ENCODE results near the gene DISP3. TPM values are rescaled to one million over a fixed set of nuclear protein-coding genes. Genes with fewer than 3 reads are reported as not detected.

The DISP3 gene
- total and polyA plus RNA-seq, 2 of the 4 experiments (the other 2 are of a cell fraction), result 0.05 TPM; not detected in 1

GRCh38 chr1:11576109-11576875 lies 97.3 kb downstream of the DISP3 start:
- in situ Hi-C loops (cut with MboI; ENCODE audit: low sequenced_read_pairs), result no loop called here
- Histone ChIP-seq H3K4me1 (ENCODE audit: control insufficient read depth, insufficient read depth, low read length) (no peaks in the 10 kb centered on the region), H3K79me1 (ENCODE audit: low read depth in 1 of 2, low read length in 2 of 2) (no peaks in the 10 kb centered on the region), H3K9me1 (ENCODE audit: insufficient read depth, low read length) (no peaks in the 10 kb centered on the region), H2BK5ac (ENCODE audit: low read depth, low read length, poor library complexity, severe bottlenecking) (no peak overlapping the region), H4K91ac (ENCODE audit: insufficient read depth, low read depth, low read length) (no peak overlapping the region), H3K18ac (ENCODE audit: low read depth, low read length) (no peak overlapping the region), H4K8ac (ENCODE audit: low read depth in 2 of 2, low read length in 2 of 2) (no peak overlapping the region), H3K23ac (ENCODE audit: low read depth, low read length) (no peak overlapping the region), H3K9me3 (ENCODE audit: control insufficient read depth, insufficient read depth, low read length) (no peaks in the 10 kb centered on the region), H3K4me2 (ENCODE audit: low read depth, low read length) (no peak overlapping the region), H2BK20ac (ENCODE audit: low read depth, low read length) (no peak overlapping the region), H3K56ac (ENCODE audit: extremely low read depth, insufficient read depth, low read length) (no peak overlapping the region; the same call in 1 of the 2 replicates), H3K14ac (replicated peaks; ENCODE audit: low read depth, low read length) (no peak overlapping the region), H2BK15ac (ENCODE audit: low read depth, low read length) (no peak overlapping the region), H3K27me3 (ENCODE audit: control insufficient read depth, insufficient read depth, low read length) (no peaks in the 10 kb centered on the region; the same call in none of the 2 replicates), H3K27ac (ENCODE audit: insufficient read depth, low read length) (no peak overlapping the region), H3K9ac (ENCODE audit: low read depth, low read length) (no peak overlapping the region), H2AK5ac (ENCODE audit: low read depth, low read length) (no peak overlapping the region), H4K20me1 (ENCODE audit: insufficient read depth, low read length) (no peaks in the 10 kb centered on the region; the same call in 1 of the 2 replicates), H4K5ac (ENCODE audit: low read depth, low read length) (no peak overlapping the region), H3K4me3 (ENCODE audit: insufficient read depth, low read depth, low read length) (no peak overlapping the region), H3K4ac (ENCODE audit: low read depth, low read length) (no peak overlapping the region), H2AK9ac (replicated peaks; ENCODE audit: low read depth, low read length, poor library complexity) (no peak overlapping the region), H3K36me3 (ENCODE audit: control insufficient read depth, insufficient read depth, low read length) (no peaks in the 10 kb centered on the region), H2AFZ (replicated peaks; ENCODE audit: low read length, poor library complexity) (no peak overlapping the region), H2BK120ac (ENCODE audit: low read depth, low read length) (no peak overlapping the region)
- ChIA-PET CTCF (no interaction called here), POLR2A (ENCODE audit: unreplicated experiment) (no interaction called here)
- WGBS, 2 experiments (ENCODE audit: extremely low coverage in 2 of 2, insufficient read length in 1 of 2), result 42% methylated on average over 7 of the region's 18 CpGs; no CpG with 5 or more reads in 1 of the 2 experiments
- BruUV-seq (replicated peaks), result no TSS peak
- TF ChIP-seq POLR2A (IDR thresholded peaks at IDR 0.05; ENCODE audit: low read depth, low read length) (no peak), RFX5 (IDR thresholded peaks at IDR 0.05; ENCODE audit: low read depth, low read length) (no peak), MAFK (IDR thresholded peaks at IDR 0.05; ENCODE audit: low read depth, low read length) (no peak), USF2 (IDR thresholded peaks at IDR 0.05; ENCODE audit: low read depth, low read length) (no peak), NFE2L2 (IDR thresholded peaks at IDR 0.05; ENCODE audit: low read depth, low read length) (no peak), CTCF (conservative IDR thresholded peaks at IDR 0.05; ENCODE audit: low read depth, low read length) (no peak), SMC3 (IDR thresholded peaks at IDR 0.05; ENCODE audit: low read depth, low read length) (no peak), RCOR1 (IDR thresholded peaks at IDR 0.05; ENCODE audit: insufficient replicate concordance, low read length) (no peak), FOS (IDR thresholded peaks at IDR 0.05; ENCODE audit: low read depth, low read length) (no peak), CHD1 (IDR thresholded peaks at IDR 0.05; ENCODE audit: low read depth, low read length) (no peak), MXI1 (IDR thresholded peaks at IDR 0.05; ENCODE audit: borderline replicate concordance, low read depth, low read length) (no peak), MAZ (IDR thresholded peaks at IDR 0.05; ENCODE audit: borderline replicate concordance, low read depth, low read length) (no peak), BHLHE40 (IDR thresholded peaks at IDR 0.05; ENCODE audit: low read depth, low read length) (no peak), ELK1 (IDR thresholded peaks at IDR 0.05; ENCODE audit: borderline replicate concordance, low read depth, low read length) (no peak), RAD21 (IDR thresholded peaks at IDR 0.05; ENCODE audit: low read length) (no peak)
- intact Hi-C loops (cut with micrococcal nuclease), result no loop called here
- dilution Hi-C loops (cut with HindIII; ENCODE audit: low sequenced_read_pairs, unreplicated experiment), result no loop called here
- ATAC-seq (ENCODE audit: low read depth) (no peak), DNase-seq (no peak)

All from IMR-90 (cell line).